Fibroblast of lung (primary cell): ENCODE results near the gene LEUTX. TPM values are rescaled to one million over a fixed set of nuclear protein-coding genes. Genes with fewer than 3 reads are reported as not detected.
A peak's percentile ranks its signal among the peaks of the same experiment; 100 is the strongest.

Experiments used
- DNase-seq, 2 donors: peaks; one replicate each; pipeline versions ENCODE4 v3.0.0 to v3.0.0-alpha.2; 2010; ENCODE audit warnings: low read depth in 2 of 2
- H2AFZ ChIP-seq: 2 replicates; pipeline ENCODE4 v1.5.1; 2012; ENCODE audit warnings: low read length, control low read depth, inconsistent platforms
- H3K27ac ChIP-seq: 2 replicates; pipeline ENCODE4 v1.5.1; 2011; ENCODE audit warnings: low read length, control low read depth; ENCODE audit not compliant: insufficient read depth
- H3K27me3 ChIP-seq: 2 replicates; pipeline ENCODE4 v1.5.1; 2011; ENCODE audit warnings: mild to moderate bottlenecking, low read length; ENCODE audit not compliant: control insufficient read depth, insufficient read depth
- H3K36me3 ChIP-seq: 2 replicates; pipeline ENCODE4 v1.5.1; 2011; ENCODE audit warnings: low read length; ENCODE audit not compliant: control insufficient read depth, insufficient read depth
- H3K4me1 ChIP-seq: 2 replicates; pipeline ENCODE4 v1.5.1; 2011; ENCODE audit warnings: low read length; ENCODE audit not compliant: control insufficient read depth, insufficient read depth; ENCODE audit errors: extremely low read depth
- H3K4me2 ChIP-seq: 2 replicates; pipeline ENCODE4 v1.5.1; 2011; ENCODE audit warnings: low read length, control low read depth; ENCODE audit not compliant: insufficient read depth; ENCODE audit errors: extremely low read depth
- H3K4me3 ChIP-seq, 4 experiments: fragments of 200-600 bp in 1 of 4; sonication (generic) in 1 of 4; replicated peaks in 1 of 4; 2 replicates each; pipeline ENCODE4 v1.5.1; 2011 to 2016; ENCODE audit warnings: low read length in 4 of 4, low read depth in 3 of 4, mild to moderate bottlenecking in 3 of 4, control low read depth in 2 of 4, inconsistent platforms in 1 of 4, mixed read lengths in 1 of 4; ENCODE audit not compliant: insufficient read depth in 1 of 4; ENCODE audit errors: control extremely low read depth in 1 of 4
- H3K79me2 ChIP-seq: 2 replicates; pipeline ENCODE4 v1.5.1; 2012; ENCODE audit warnings: mild to moderate bottlenecking, low read length, inconsistent platforms; ENCODE audit not compliant: control insufficient read depth, insufficient read depth
- H3K9ac ChIP-seq: 2 replicates; pipeline ENCODE4 v1.5.1; 2011; ENCODE audit warnings: mild to moderate bottlenecking, low read length, control low read depth; ENCODE audit not compliant: insufficient read depth
- H3K9me3 ChIP-seq: 2 replicates; pipeline ENCODE4 v1.5.1; 2012; ENCODE audit warnings: low read depth, low read length; ENCODE audit not compliant: control insufficient read depth, insufficient read depth
- H4K20me1 ChIP-seq: 2 replicates; pipeline ENCODE4 v1.5.1; 2011; ENCODE audit warnings: low read length; ENCODE audit not compliant: control insufficient read depth, insufficient read depth; ENCODE audit errors: extremely low read depth
- EZH2 ChIP-seq: IDR thresholded peaks from 2 replicates; pipeline ENCODE4 v1.5.1; 2012; ENCODE audit warnings: low read length, control low read depth, mild to moderate bottlenecking; ENCODE audit errors: missing control alignments
- polyA plus RNA-seq, 2 donors: library from polyadenylated mRNA; depleted of rRNA in 1 of 2; stranded (reverse) in 1 of 2; unstranded in 1 of 2; fragments of >200 nt; gene quantifications; 2 replicates each; pipeline ENCODE4 v1.2.1, GENCODE V29; 2011 to 2012; ENCODE audit warnings: missing spikeins in 1 of 2
- total RNA-seq: library from RNA; depleted of rRNA; stranded (reverse); fragments of >200 nt; gene quantifications from 2 replicates; pipeline ENCODE4 v1.2.1, GENCODE V29; 2014
- TF ChIP-seq, protein P1 (sequence below), 2 donors: IDR thresholded peaks in 1 of 2; conservative IDR thresholded peaks in 1 of 2; 1 replicate in 1 of 2; 2 replicates in 1 of 2; pipeline ENCODE4 v1.5.1; 2011 to 2012; ENCODE audit warnings: low read length in 2 of 2, control low read depth in 1 of 2, inconsistent platforms in 1 of 2, low read depth in 1 of 2, mild to moderate bottlenecking in 1 of 2

LEUTX gene
- total and polyA plus RNA-seq, 2 donors (not counting 1 experiment from before 2014, with no cell fraction given) = not detected

DNA sequence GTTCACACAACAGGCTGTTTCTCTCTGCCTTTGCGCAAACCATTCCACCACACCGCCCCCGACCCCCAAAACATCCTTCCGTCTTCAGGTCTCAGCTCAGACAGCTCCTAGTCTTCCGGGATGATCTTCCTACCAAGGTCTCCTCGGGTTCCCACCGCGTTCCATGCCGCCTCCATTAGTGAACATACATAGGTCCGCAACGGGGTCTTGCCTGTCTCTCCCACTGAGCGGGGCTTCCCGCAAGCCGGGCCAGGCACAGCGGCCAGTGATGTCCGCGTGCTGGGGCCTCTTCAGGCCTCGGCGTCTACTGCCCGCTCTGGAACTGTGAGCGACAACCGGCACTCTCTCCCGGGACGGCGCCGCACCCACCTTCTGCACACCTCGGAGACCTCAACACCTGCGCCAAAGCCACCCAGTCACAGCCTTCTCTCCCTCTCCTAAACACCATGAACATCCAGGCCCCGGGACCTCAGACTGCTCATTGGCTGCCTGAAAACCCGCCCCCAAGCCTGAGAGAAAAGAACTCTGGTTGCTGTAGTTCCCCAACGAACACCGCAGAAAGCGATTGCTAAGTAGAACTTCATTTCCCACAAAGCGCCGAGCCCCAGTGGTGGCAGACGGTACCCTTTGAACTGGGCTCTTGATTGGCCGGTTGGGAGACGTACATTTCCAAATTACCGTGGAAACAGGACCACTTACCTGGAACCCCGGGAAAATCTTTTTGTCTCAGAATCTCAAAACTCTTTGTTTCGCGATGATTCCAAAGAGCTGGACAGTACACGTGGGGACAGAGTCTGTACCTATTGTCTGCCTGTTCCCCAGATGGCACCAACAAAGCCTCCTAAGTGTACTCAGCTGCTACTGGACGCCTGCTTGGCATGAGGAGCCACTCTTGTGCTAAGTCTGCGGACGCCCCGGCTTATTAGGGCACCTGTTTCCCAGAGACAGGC is 45.8 kb downstream of the LEUTX start:
- H3K27ac ChIP-seq = peak overlapping the region; percentile 43
- peak overlapping the region; percentile 59 for H2AFZ ChIP-seq
- H3K4me1 ChIP-seq = no peaks in the 10 kb centered on the region
- peak overlapping the region; percentile 99 for H3K4me2 ChIP-seq
- no peaks in the 10 kb centered on the region for H4K20me1 ChIP-seq
- peak; percentile 92 to 93 for DNase-seq
- no peaks in the 10 kb centered on the region for H3K79me2 ChIP-seq
- no peaks in the 10 kb centered on the region for H3K9me3 ChIP-seq
- no peak for TF ChIP-seq EZH2
- TF ChIP-seq, protein P1, sequence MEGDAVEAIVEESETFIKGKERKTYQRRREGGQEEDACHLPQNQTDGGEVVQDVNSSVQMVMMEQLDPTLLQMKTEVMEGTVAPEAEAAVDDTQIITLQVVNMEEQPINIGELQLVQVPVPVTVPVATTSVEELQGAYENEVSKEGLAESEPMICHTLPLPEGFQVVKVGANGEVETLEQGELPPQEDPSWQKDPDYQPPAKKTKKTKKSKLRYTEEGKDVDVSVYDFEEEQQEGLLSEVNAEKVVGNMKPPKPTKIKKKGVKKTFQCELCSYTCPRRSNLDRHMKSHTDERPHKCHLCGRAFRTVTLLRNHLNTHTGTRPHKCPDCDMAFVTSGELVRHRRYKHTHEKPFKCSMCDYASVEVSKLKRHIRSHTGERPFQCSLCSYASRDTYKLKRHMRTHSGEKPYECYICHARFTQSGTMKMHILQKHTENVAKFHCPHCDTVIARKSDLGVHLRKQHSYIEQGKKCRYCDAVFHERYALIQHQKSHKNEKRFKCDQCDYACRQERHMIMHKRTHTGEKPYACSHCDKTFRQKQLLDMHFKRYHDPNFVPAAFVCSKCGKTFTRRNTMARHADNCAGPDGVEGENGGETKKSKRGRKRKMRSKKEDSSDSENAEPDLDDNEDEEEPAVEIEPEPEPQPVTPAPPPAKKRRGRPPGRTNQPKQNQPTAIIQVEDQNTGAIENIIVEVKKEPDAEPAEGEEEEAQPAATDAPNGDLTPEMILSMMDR (conservative IDR thresholded peaks at IDR 0.05 in 1 of 2, IDR thresholded peaks at IDR 0.05 in 1 of 2; ENCODE audit: low read depth in 1 of 2, low read length in 2 of 2) = no peak
- peaks cover 7% of the 10 kb centered on the region for H3K36me3 ChIP-seq
- peak overlapping the region; percentile 72 to 86 (median 74) for H3K4me3 ChIP-seq
- peak overlapping the region; percentile 59 for H3K9ac ChIP-seq
- no peaks in the 10 kb centered on the region for H3K27me3 ChIP-seq

DNA sequence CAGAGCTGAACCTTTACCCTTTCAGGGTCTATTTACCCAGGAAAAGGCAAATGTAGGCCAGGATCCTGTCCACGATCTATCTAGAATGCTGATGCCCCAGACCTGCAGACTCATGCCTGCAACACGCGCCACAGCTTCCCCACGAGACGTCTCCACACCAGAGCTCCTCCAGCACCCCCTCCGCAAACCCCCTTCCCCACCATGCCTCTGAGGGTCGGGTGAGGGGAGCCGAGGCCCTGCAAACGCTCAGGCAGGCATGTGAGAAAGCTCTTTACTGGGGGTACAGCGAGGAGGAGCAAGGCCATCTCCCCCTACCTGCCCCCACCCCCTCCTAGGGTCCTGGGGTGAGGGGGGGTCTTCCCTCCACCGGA is 46.4 kb downstream of the LEUTX start:
- H3K27ac ChIP-seq = no peak overlapping the region
- H3K27me3 ChIP-seq = no peaks in the 10 kb centered on the region
- no peaks in the 10 kb centered on the region for H3K9me3 ChIP-seq
- peaks cover 13% of the 10 kb centered on the region for H3K36me3 ChIP-seq
- H3K4me3 ChIP-seq = no peak overlapping the region
- no peak for DNase-seq
- no peaks in the 10 kb centered on the region for H4K20me1 ChIP-seq
- H2AFZ ChIP-seq = no peak overlapping the region
- TF ChIP-seq, protein P1 (conservative IDR thresholded peaks at IDR 0.05 in 1 of 2, IDR thresholded peaks at IDR 0.05 in 1 of 2; ENCODE audit: low read depth in 1 of 2, low read length in 2 of 2) = no peak
- TF ChIP-seq EZH2 = no peak
- no peaks in the 10 kb centered on the region for H3K79me2 ChIP-seq
- no peak overlapping the region for H3K9ac ChIP-seq
- peaks cover 2% of the 10 kb centered on the region for H3K4me1 ChIP-seq
- peak overlapping the region; percentile 82 for H3K4me2 ChIP-seq

DNA sequence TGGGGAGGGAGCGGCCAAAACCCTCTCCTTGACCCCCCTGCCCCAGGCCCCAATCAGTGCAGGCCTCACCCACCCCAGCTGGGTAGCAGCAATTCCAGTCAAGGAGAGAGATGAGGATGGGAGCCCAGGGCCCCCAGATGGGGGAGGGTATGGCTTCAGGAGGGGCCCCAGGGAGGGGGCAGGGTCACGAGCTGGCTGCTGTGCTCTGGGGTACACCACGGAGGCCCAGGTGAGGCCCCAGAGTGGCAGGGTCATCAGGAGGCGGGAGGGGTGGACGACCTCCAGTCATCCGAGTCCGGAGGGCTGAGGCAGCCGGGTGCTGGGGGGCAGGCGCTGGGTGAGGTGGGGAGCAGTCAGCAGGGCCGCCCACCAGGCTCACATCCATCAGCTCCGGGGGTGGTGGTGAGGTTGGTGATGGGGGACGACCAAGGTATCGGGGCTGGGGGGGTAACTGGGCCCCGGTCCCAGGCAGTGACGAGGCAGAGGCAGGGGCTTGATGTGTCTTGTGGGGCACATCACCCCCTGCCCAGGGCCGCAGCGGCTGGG is 47.0 kb downstream of the LEUTX start:
- Histone ChIP-seq H3K4me1 (peaks cover 2% of the 10 kb centered on the region), H3K27ac (no peak overlapping the region), H3K4me2 (no peak overlapping the region), H3K27me3 (no peaks in the 10 kb centered on the region), H2AFZ (no peak overlapping the region), H3K9me3 (no peaks in the 10 kb centered on the region), H4K20me1 (no peaks in the 10 kb centered on the region), H3K79me2 (no peaks in the 10 kb centered on the region), H3K36me3 (peaks cover 16% of the 10 kb centered on the region), H3K4me3 (no peak overlapping the region), H3K9ac (no peak overlapping the region)
- DNase-seq = no peak
- no peak for TF ChIP-seq EZH2
- TF ChIP-seq, protein P1 (conservative IDR thresholded peaks at IDR 0.05 in 1 of 2, IDR thresholded peaks at IDR 0.05 in 1 of 2; ENCODE audit: low read depth in 1 of 2, low read length in 2 of 2) = no peak
